GM18858 (cell line): ENCODE data around the gene DPYD.

Source experiments
- ATAC-seq: cut with Tn5 transposase; IDR thresholded peaks from one replicate; pipeline ENCODE4 v1.9.1; 2021; ENCODE audit not compliant: unreplicated experiment

Gene DPYD

GRCh38 chr1:97726386-97726785 is 194.4 kb downstream of the DPYD start:
- ATAC-seq = no peak

GRCh38 chr1:97721221-97721620 is 199.6 kb downstream of the DPYD start:
- ATAC-seq = no peak

GRCh38 chr1:97712980-97713379 is 207.9 kb downstream of the DPYD start:
- no peak for ATAC-seq

GRCh38 chr1:97711858-97712257 is 209.0 kb downstream of the DPYD start:
- no peak for ATAC-seq

- no peak for ATAC-seq
Observed at GRCh38 chr1:97693601-97694000, 227.2 kb downstream of the DPYD start.

- ATAC-seq = no peak
Observed at GRCh38 chr1:97691325-97691724, 229.5 kb downstream of the DPYD start.

- ATAC-seq = no peak
Observed at GRCh38 chr1:97685360-97685759, 235.5 kb downstream of the DPYD start.

GRCh38 chr1:97680894-97681293 is 239.9 kb downstream of the DPYD start:
- ATAC-seq = no peak

- ATAC-seq = no peak
Observed at GRCh38 chr1:97680470-97680869, 240.4 kb downstream of the DPYD start.

GRCh38 chr1:97677702-97678101 is 243.1 kb downstream of the DPYD start:
- ATAC-seq = no peak

- ATAC-seq = no peak
Observed at GRCh38 chr1:97674517-97674916, 246.3 kb downstream of the DPYD start.

- no peak for ATAC-seq
Observed at GRCh38 chr1:97668945-97669344, 251.9 kb downstream of the DPYD start.

GRCh38 chr1:97660431-97661105 is 260.3 kb downstream of the DPYD start:
- ATAC-seq = no peak

- ATAC-seq = no peak
Observed at GRCh38 chr1:97654876-97655585, 265.8 kb downstream of the DPYD start.

GRCh38 chr1:97651250-97651649 is 269.6 kb downstream of the DPYD start:
- no peak for ATAC-seq

- no peak for ATAC-seq
Observed at GRCh38 chr1:97649591-97649990, 271.2 kb downstream of the DPYD start.

- ATAC-seq = no peak
Observed at GRCh38 chr1:97647776-97648175, 273.1 kb downstream of the DPYD start.

GRCh38 chr1:97646071-97646470 is 274.8 kb downstream of the DPYD start:
- no peak for ATAC-seq

- no peak for ATAC-seq
Observed at GRCh38 chr1:97640677-97641076, 280.2 kb downstream of the DPYD start.

- no peak for ATAC-seq
Observed at GRCh38 chr1:97636941-97637340, 283.9 kb downstream of the DPYD start.

GRCh38 chr1:97634758-97635157 is 286.1 kb downstream of the DPYD start:
- ATAC-seq = no peak

GRCh38 chr1:97632776-97633175 is 288.1 kb downstream of the DPYD start:
- no peak for ATAC-seq

- no peak for ATAC-seq
Observed at GRCh38 chr1:97632075-97632474, 288.8 kb downstream of the DPYD start.
